HG03095 (cell line): ENCODE measurements around the gene CCL4.
"Not testable (repeated sequence)": the region's sequence is repeated elsewhere in the genome, so short reads cannot be mapped to it uniquely, and the experiment has no call there.

ENCODE experiments used
- ATAC-seq: cut with Tn5 transposase; IDR thresholded peaks from one replicate; pipeline ENCODE4 v1.9.1; 2021; ENCODE audit warnings: moderate library complexity; ENCODE audit not compliant: unreplicated experiment

The CCL4 gene

DNA sequence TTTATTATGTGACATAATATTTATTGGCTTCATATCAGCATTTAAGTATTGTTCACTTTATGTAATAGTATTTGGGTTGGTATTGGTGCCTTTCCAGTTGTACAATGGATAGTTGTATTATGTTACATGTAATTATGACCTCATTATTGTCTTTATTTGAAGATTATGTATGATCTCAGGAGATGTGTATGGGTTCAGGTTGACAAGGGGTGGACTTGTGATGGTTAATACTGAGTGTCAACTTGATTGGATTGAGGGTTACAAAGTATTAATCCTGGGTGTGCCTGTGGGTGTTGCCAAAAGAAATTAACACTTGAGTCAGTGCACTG, 12.0 kb downstream of the CCL4 start:
- ATAC-seq, result not testable (repeated sequence)

GRCh38 chr17:36117505-36118382, 14.1 kb downstream of the CCL4 start:
- no peak for ATAC-seq

GRCh38 chr17:36118477-36119353, 15.1 kb downstream of the CCL4 start:
- ATAC-seq, result no peak

DNA sequence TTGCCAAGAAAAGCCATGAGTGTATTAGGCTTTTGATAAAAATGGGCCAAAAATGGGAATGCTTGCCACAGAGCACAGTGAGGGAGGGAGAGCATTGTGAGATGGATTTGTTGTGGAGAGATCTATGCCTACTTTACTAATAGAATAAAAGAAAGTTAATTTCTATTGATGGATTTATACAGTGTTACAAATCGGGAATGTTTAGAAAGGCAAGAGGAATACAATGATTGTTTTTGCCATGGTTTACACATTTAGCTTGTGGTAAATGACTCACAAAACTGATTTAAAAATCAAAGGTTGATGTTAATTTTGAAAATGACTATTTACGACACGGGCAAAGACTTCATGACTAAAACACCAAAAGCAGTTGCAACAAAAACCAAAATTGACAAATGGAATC, 16.6 kb downstream of the CCL4 start:
- no peak for ATAC-seq

DNA sequence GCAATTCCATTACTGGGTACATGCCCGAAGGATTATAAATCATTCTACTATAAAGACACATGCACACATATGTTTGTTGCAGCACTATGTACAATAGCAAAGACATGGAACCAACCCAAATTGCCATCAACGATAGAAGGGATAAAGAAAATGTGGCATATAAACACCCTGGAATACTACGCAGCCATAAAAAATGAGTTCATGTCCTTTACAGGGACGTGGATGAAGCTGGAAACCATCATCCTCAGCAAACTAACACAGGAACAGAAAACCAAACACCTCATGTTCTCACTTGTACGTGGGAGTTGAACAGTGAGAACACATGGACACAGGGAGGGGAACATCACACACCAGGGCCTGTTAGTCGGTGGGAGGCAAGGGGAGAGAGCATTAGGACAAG, 17.5 kb downstream of the CCL4 start:
- not testable (repeated sequence) for ATAC-seq

DNA sequence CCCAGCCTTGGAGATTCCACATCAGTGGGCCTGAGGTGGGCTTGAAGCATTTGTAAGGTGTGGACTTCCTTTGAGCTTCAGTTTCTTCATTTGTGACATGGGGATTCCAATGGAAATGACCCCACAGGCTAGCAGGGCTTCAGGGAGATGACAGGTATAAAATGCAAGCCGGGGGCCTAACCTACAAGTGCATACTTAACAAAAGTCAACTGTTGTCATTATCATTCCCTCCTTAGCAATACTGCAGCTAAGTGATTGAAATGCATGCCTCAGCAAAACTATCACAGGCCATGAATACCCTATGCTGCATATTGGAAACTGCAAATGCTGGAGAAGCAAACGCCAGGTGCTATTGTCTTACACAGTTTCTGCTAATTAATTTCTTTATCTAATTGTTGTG, 19.8 kb downstream of the CCL4 start:
- no peak for ATAC-seq

DNA sequence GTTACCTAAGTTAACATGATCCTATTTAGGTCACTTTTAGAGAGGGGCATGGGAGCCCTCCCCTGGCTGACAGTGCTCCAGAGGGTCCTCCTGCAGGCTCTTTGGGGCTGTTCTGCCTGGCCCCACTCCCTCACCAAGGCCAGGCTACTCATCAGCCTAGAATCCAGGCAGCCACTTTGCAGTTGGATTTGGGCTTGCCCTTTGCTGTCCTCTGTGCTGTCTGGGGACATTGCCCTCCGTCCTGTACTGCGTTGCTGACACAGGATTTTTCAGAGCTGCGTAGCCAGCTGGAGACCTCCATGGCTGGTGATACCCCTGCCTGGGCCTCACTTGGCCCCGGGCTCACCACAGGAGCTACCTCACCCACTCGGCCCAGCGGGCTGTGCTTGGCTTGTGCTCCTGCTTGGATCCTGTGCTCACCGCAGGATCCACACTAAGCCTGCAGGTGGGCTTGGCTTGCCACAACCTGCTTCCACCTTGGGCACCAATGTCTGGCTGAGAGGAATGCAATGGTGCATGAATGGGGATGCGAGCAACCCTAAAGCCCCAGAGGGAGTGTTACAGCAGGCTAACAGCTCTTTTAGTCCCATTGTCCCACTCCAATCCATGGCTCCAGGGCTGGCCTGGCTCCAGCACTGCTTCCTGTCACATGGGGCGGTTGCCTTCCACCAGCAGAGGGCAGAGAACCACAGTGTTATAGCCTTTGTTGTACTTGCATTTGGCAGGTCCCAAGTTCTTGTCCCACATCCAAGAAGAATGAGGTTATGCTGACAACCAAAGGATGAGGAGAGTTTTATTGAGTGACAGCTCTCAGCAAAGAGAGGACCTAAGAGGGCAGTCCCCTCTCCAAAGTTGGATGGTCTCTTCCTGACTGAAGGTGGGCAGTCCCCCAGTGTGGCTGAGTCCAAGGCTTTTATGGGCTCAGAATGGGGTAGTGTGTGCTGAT, 21.5 kb downstream of the CCL4 start:
- ATAC-seq, result no peak

GRCh38 chr17:36127199-36127893, 23.7 kb downstream of the CCL4 start:
- ATAC-seq, result no peak

DNA sequence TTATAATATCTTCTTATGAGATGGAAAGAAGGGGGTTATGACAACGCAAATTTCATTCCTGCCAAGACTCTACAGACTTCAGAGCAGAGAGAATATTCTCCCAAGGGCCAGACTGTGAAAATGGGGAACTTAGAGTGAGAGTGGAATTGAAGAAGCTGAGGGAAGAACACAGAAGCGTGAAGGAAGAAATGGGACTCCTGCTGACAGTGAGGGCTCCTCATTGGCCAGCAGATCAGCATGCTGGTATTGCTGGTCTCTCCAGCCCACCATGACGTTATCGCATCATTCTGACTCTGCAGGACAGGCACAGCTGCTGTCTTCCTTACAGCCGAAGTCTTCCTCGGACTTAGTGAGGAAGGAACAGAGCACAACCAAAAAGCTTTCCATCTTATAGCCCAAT, 24.3 kb downstream of the CCL4 start:
- ATAC-seq, result no peak

DNA sequence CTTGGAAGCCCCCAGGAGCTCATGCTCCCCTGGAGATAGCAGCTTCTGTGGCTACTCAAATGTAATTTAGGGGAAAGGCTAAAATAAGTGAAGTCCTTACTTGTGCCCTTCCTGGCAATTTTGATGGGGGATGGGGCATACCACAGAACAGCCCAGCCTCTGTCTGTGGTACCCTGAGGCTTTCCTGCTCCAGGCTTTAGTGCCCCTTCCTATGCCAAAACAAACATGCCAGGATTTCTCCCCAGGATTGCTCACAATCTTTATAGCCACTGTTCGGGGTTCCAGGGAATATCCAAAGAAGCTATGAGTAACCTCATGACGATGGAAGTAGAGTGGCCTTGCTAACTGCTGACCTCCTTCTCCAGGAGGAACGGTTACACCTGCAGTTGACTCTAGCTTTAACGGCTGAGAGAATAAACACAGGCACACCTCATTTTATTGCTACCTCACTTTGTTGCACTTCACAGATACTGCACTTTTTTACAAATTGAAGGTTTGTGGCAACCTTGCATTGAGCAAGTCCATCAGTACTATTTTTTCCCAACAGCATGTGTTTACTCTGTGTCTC, 24.9 kb downstream of the CCL4 start:
- ATAC-seq, result no peak

- no peak for ATAC-seq
Observed at GRCh38 chr17:36129616-36130015, 26.0 kb downstream of the CCL4 start.

DNA sequence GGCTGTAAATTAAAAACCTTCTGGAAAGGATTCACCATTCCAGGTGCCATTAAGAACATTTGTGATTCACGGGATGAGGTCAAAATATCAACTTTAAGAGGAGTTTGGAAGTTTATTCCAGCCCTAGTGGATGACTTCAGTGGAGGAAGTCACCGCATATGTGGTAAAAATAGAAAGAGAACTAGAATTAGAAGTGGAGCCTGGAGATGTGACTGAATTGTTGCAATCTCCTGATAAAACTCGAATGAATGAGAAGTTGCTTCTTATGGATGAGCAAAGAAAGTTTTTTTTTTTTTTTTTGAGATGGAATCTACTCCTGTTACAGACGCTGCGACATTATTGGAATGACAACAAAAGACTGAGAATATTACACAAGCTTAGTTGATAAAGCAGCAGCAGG, 26.7 kb downstream of the CCL4 start:
- ATAC-seq, result no peak

DNA sequence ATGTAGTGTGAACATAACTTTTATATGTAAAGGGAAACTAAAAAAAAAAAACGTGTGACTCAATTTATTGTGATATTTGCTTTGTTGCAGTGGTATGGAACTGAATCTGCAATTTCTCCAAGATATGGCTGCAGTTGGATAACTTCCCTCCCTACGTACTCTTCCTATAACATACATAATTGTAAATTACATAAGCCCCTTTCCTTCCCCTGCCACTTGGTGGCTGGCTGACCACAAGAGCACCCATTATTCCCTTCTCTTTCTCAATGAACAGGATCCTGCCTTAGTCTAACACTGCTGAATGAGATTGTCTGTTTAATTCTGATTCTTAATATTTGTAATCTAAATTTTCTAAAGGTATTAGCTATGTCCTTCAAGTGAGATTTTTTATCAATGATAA, 27.8 kb downstream of the CCL4 start:
- ATAC-seq, result no peak

DNA sequence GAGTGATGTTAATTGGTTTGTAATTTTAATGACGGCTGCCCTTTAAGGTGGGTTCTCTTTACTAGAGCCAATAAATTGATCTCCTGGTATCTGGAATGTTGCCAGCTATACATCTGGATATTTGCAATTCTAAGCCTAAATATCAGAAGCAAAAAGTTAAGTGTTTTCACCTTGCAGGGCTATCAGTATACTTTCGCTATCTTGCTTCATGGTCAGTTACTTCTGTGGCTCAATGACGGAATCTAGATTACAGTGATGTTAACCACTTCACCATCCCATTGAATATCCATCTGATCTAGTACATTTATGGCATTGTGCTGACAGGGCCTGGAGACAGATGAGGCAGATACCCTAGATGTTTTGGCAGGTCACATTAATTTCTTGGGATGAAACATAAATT, 28.3 kb downstream of the CCL4 start:
- no peak for ATAC-seq

- no peak for ATAC-seq
Observed at GRCh38 chr17:36132421-36132831, 28.8 kb downstream of the CCL4 start.

GRCh38 chr17:36133602-36134236, 30.1 kb downstream of the CCL4 start:
- ATAC-seq, result no peak

DNA sequence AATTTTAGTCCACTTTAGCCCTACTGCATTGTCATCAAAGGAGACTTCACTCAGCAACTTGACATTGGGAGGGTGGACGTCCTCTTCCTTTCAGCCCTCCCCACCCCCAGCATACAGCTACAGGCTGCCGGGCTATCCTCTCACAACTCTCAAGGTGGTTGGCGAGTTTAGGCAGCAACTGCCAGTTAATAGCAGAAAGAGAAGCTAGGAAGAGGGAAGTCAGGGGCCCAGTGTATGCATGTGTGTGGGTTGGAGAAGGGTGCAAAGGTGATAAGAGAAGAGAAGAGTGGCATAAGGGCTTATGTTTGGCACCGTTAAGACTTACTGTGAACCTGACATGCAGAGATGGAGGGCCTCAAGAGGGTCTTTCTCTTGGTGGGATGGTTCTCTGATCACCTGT, 31.8 kb downstream of the CCL4 start:
- ATAC-seq, result no peak

DNA sequence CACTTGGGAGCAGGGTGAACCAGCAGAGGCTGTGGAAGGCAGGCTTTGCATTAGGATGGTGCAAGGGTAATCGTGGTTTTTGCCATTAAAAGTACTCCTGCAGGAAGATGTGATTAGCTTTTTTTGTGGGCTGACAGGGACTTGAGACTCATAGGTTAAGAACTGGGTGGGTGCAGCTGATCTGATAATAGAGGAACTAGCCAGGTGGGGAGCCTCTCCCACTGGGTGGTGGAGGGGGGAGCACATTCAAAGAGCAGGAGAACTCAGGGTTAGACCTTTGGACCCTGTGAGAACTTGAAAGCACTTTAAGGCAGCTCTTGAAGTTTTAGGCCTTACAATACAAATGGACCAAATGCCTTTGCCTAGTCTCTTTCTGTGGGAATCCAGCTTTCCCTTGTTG, 32.4 kb downstream of the CCL4 start:
- ATAC-seq, result no peak

GRCh38 chr17:36136439-36136838, 32.8 kb downstream of the CCL4 start:
- ATAC-seq, result no peak

DNA sequence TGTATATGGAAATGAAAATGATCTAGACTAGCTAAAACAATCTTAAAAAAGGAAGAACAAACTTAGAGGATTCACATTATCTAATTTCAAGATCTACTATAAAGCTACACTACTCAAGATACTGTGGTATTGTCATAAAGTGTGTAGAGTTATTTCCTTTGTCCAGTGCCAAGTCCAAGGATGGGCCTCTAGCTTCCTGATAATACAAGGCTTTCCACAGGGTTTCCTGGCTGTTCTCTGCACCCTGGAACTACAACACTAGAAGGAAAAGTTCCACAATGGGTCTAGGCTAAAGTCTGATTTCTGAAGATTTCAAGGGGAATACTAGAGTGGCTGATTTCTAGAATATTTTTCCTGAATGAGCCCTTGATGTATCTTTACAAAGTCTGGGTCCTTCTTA, 38.6 kb downstream of the CCL4 start:
- ATAC-seq, result no peak
